Measurements from ENCODE around the gene RFX8.

GRCh38 chr2:101355401-101356054 is 119.4 kb downstream of the RFX8 start:
- TF ChIP-seq CTCF (IDR thresholded peaks at IDR 0.05) = no peak
- no peak for TF ChIP-seq EP300 (IDR thresholded peaks at IDR 0.05)
- no peak for TF ChIP-seq POLR2A (IDR thresholded peaks at IDR 0.05)
